SU-DHL-6 (cell line): ENCODE results near the gene RALGAPA1.
"Not testable (repeated sequence)": the region's sequence is repeated elsewhere in the genome, so short reads cannot be mapped to it uniquely, and the experiment has no call there.

Experiments used
- H2AFZ ChIP-seq: fragments of 200-600 bp; sonication (generic); 2 replicates; pipeline ENCODE4 v1.6.1; 2014; ENCODE audit warnings: low read depth, mild to moderate bottlenecking, moderate library complexity, mixed read lengths, antibody characterized with exemption, low read length; ENCODE audit not compliant: severe bottlenecking
- H3F3A ChIP-seq: fragments of 200-600 bp; shearing (Covaris generic); 2 replicates; pipeline ENCODE4 v1.6.0; 2016; ENCODE audit warnings: antibody characterized with exemption, mild to moderate bottlenecking; ENCODE audit not compliant: insufficient read depth
- H3K27ac ChIP-seq: fragments of 200-600 bp; sonication (generic); 2 replicates; pipeline ENCODE4 v1.5.1; 2016; ENCODE audit warnings: low read depth, mild to moderate bottlenecking, low read length, moderate library complexity, mixed read lengths
- H3K27me3 ChIP-seq: fragments of 200-600 bp; sonication (generic), shearing (Covaris generic); 2 replicates; pipeline ENCODE4 v1.6.0; 2014; ENCODE audit warnings: mild to moderate bottlenecking, low read length
- H3K36me3 ChIP-seq: fragments of 200-600 bp; sonication (generic); 2 replicates; pipeline ENCODE4 v1.6.1; 2014; ENCODE audit warnings: mild to moderate bottlenecking, low read length, mixed read lengths
- H3K4me2 ChIP-seq: fragments of 300-600, 200-600 bp; shearing (Covaris generic), sonication (generic); 2 replicates; pipeline ENCODE4 v1.6.0; 2014; ENCODE audit warnings: low read length, low read depth, mild to moderate bottlenecking; ENCODE audit not compliant: poor library complexity, severe bottlenecking
- H3K4me3 ChIP-seq: fragments of 200-600 bp; sonication (generic); 2 replicates; pipeline ENCODE4 v1.5.1; 2014; ENCODE audit warnings: antibody characterized with exemption, low read length, mild to moderate bottlenecking, mixed read lengths; ENCODE audit not compliant: insufficient read depth, poor library complexity, severe bottlenecking
- H3K79me2 ChIP-seq: fragments of 200-600 bp; sonication (generic); 2 replicates; pipeline ENCODE4 v1.6.1; 2014; ENCODE audit warnings: mild to moderate bottlenecking, low read length, moderate library complexity; ENCODE audit not compliant: insufficient read depth
- H3K9ac ChIP-seq: fragments of 200-600 bp; sonication (generic); 2 replicates; pipeline ENCODE4 v1.7.0; 2014; ENCODE audit warnings: mild to moderate bottlenecking, low read length
- H3K9me2 ChIP-seq: fragments of 200-600 bp; sonication (generic); replicated peaks from 2 replicates; pipeline ENCODE4 v1.6.1; 2014; ENCODE audit warnings: low read length; ENCODE audit not compliant: insufficient read depth
- H3K9me3 ChIP-seq: fragments of 200-600 bp; sonication (generic); 2 replicates; pipeline ENCODE4 v1.6.1; 2014; ENCODE audit warnings: low read length, mixed read lengths; ENCODE audit not compliant: insufficient read depth
- H4K20me1 ChIP-seq: fragments of 200-600 bp; sonication (generic); 2 replicates; pipeline ENCODE4 v1.6.1; 2014; ENCODE audit warnings: low read depth, mild to moderate bottlenecking, antibody characterized with exemption, low read length, moderate library complexity, mixed read lengths
- CTCF ChIP-seq: fragments of 200-600 bp; sonication (generic); IDR thresholded peaks from one replicate; pipeline ENCODE4 v1.5.1; 2017; ENCODE audit warnings: antibody characterized with exemption, mild to moderate bottlenecking, low read length, moderate library complexity; ENCODE audit not compliant: insufficient read depth, poor library complexity, severe bottlenecking
- EZH2phosphoT487 ChIP-seq: fragments of 200-600 bp; sonication (generic), shearing (Covaris generic); conservative IDR thresholded peaks from 2 replicates; pipeline ENCODE4 v1.6.1; 2018; ENCODE audit warnings: mild to moderate bottlenecking, antibody characterized with exemption, low read length, moderate library complexity, mixed read lengths

RALGAPA1 gene

GRCh38 chr14:35628989-35629388 is 180.1 kb downstream of the RALGAPA1 start:
- no peaks in the 10 kb centered on the region for H3K36me3 ChIP-seq
- no peaks in the 10 kb centered on the region for H3K27me3 ChIP-seq
- no peaks in the 10 kb centered on the region for H3F3A ChIP-seq
- no peak overlapping the region for H3K4me3 ChIP-seq
- H3K9me2 ChIP-seq = no peaks in the 10 kb centered on the region
- H4K20me1 ChIP-seq = no peaks in the 10 kb centered on the region
- no peak overlapping the region for H3K27ac ChIP-seq
- no peak overlapping the region for H3K9ac ChIP-seq
- H3K79me2 ChIP-seq = no peaks in the 10 kb centered on the region
- no peak overlapping the region for H3K4me2 ChIP-seq
- TF ChIP-seq CTCF = no peak
- no peak for TF ChIP-seq EZH2phosphoT487
- no peak overlapping the region for H2AFZ ChIP-seq
- H3K9me3 ChIP-seq = no peaks in the 10 kb centered on the region

- not testable (repeated sequence) for H3K27me3 ChIP-seq, H3K36me3 ChIP-seq, H3K27ac ChIP-seq, H3K79me2 ChIP-seq, H3K9me2 ChIP-seq, H2AFZ ChIP-seq, H3K4me2 ChIP-seq, H4K20me1 ChIP-seq, H3K9ac ChIP-seq, H3K9me3 ChIP-seq, H3K4me3 ChIP-seq, H3F3A ChIP-seq
Measured at GRCh38 chr14:35626947-35627346, 182.1 kb downstream of the RALGAPA1 start.

- H2AFZ ChIP-seq = not testable (repeated sequence)
Measured at GRCh38 chr14:35621996-35622395, 187.1 kb downstream of the RALGAPA1 start.

GRCh38 chr14:35619998-35620397 is 189.1 kb downstream of the RALGAPA1 start:
- H2AFZ ChIP-seq, H3K79me2 ChIP-seq, H3K36me3 ChIP-seq, H4K20me1 ChIP-seq, H3K4me3 ChIP-seq, H3K27me3 ChIP-seq, H3K9ac ChIP-seq, H3K9me2 ChIP-seq, H3F3A ChIP-seq, H3K4me2 ChIP-seq, H3K9me3 ChIP-seq, H3K27ac ChIP-seq: not testable (repeated sequence)

More at GRCh38 chr14:35621996-35622395, 187.1 kb downstream of the RALGAPA1 start:
- not testable (repeated sequence) for H3K9me3 ChIP-seq, H3K9me2 ChIP-seq, H3K27me3 ChIP-seq, H3K4me2 ChIP-seq, H4K20me1 ChIP-seq, H3K36me3 ChIP-seq, H3K4me3 ChIP-seq, H3K9ac ChIP-seq, H3K27ac ChIP-seq, H3K79me2 ChIP-seq, H3F3A ChIP-seq

- H3K9me2 ChIP-seq, H3K9ac ChIP-seq, H2AFZ ChIP-seq, H3K27me3 ChIP-seq, H3K36me3 ChIP-seq, H3K9me3 ChIP-seq, H3K4me3 ChIP-seq, H4K20me1 ChIP-seq, H3K27ac ChIP-seq, H3K4me2 ChIP-seq, H3K79me2 ChIP-seq, H3F3A ChIP-seq: not testable (repeated sequence)
Measured at GRCh38 chr14:35619461-35619860, 189.6 kb downstream of the RALGAPA1 start.
